GM23248 (cell line): ENCODE data around the gene FLT4. TPM values are rescaled to one million over a fixed set of nuclear protein-coding genes. Genes with fewer than 3 reads are reported as not detected.

ENCODE experiments used
- DNase-seq: peaks from one replicate; pipeline ENCODE4 v3.0.0-alpha.2; 2015
- H2AFZ ChIP-seq: fragments of 200-600 bp; sonication (generic); 2 replicates; pipeline ENCODE4 v1.6.1; 2016; ENCODE audit warnings: antibody characterized with exemption
- H3F3A ChIP-seq: fragments of 200-600 bp; sonication (generic); 2 replicates; pipeline ENCODE4 v1.6.1; 2016; ENCODE audit warnings: mild to moderate bottlenecking, antibody characterized with exemption, mixed run types; ENCODE audit not compliant: insufficient read depth
- H3K27ac ChIP-seq: fragments of 200-600 bp; sonication (generic); 2 replicates; pipeline ENCODE4 v1.5.1; 2016; ENCODE audit warnings: mild to moderate bottlenecking
- H3K27me3 ChIP-seq: fragments of 200-600 bp; sonication (generic); replicated peaks from 2 replicates; pipeline ENCODE4 v1.6.1; 2016; ENCODE audit warnings: mild to moderate bottlenecking; ENCODE audit not compliant: insufficient read depth
- H3K36me3 ChIP-seq: fragments of 200-600 bp; sonication (generic); 2 replicates; pipeline ENCODE4 v1.6.1; 2016; ENCODE audit warnings: low read depth, mild to moderate bottlenecking
- H3K4me1 ChIP-seq: fragments of 200-600 bp; sonication (generic); 2 replicates; pipeline ENCODE4 v1.6.1; 2016; ENCODE audit warnings: mild to moderate bottlenecking; ENCODE audit not compliant: insufficient read depth
- H3K4me2 ChIP-seq: fragments of 200-600 bp; sonication (generic); one replicate; pipeline ENCODE4 v1.6.1; 2016; ENCODE audit warnings: mild to moderate bottlenecking; ENCODE audit not compliant: unreplicated experiment
- H3K4me3 ChIP-seq: fragments of 200-600 bp; sonication (generic); 2 replicates; pipeline ENCODE4 v1.5.1; 2016; ENCODE audit warnings: mild to moderate bottlenecking
- H3K79me2 ChIP-seq: fragments of 200-600 bp; sonication (generic); 2 replicates; pipeline ENCODE4 v1.6.1; 2016; ENCODE audit warnings: mild to moderate bottlenecking; ENCODE audit not compliant: insufficient read depth
- H3K9ac ChIP-seq: fragments of 200-600 bp; sonication (generic); 2 replicates; pipeline ENCODE4 v1.6.1; 2016; ENCODE audit warnings: mild to moderate bottlenecking
- H3K9me2 ChIP-seq: fragments of 200-600 bp; sonication (generic); 2 replicates; pipeline ENCODE4 v1.6.1; 2016; ENCODE audit warnings: mixed run types, mild to moderate bottlenecking, moderate library complexity; ENCODE audit not compliant: insufficient read depth
- H3K9me3 ChIP-seq: fragments of 200-600 bp; sonication (generic); one replicate; pipeline ENCODE4 v1.6.1; 2017; ENCODE audit warnings: low read depth
- H4K20me1 ChIP-seq: fragments of 200-600 bp; sonication (generic); 2 replicates; pipeline ENCODE4 v1.6.0; 2016; ENCODE audit not compliant: insufficient read depth
- EZH2 ChIP-seq: fragments of 200-600 bp; sonication (generic); IDR thresholded peaks from 2 replicates; pipeline ENCODE4 v1.6.1; 2018; ENCODE audit warnings: antibody characterized with exemption, mild to moderate bottlenecking; ENCODE audit not compliant: insufficient read depth, poor library complexity, severe bottlenecking
- EZH2phosphoT487 ChIP-seq: fragments of 200-600 bp; sonication (generic); IDR thresholded peaks from 2 replicates; pipeline ENCODE4 v1.6.1; 2018; ENCODE audit warnings: antibody characterized with exemption, moderate library complexity, mild to moderate bottlenecking, low read depth; ENCODE audit not compliant: insufficient read depth
- WGBS, 2 experiments: methylation state at CpG; one replicate each; pipeline ENCODE4 v1.1.6; 2015 to 2017; ENCODE audit warnings: low lambda C conversion rate in 2 of 2, low coverage in 1 of 2; ENCODE audit errors: missing lambda C conversion rate in 2 of 2; 5-methylcytosine and 5-hydroxymethylcytosine counted together
- in situ Hi-C: fragments of 300-500 bp; cut with MboI; formaldehyde crosslinking; loops from 2 replicates; pipeline ENCODE4 v1.15.0; 2020
- polyA plus RNA-seq: library from polyadenylated mRNA; unstranded; fragments of >200 nt; fragmentation: Nextera tagmentation; extraction: Ambion mirVana; gene quantifications from 2 replicates; pipeline ENCODE4 v1.2.1, GENCODE V29; 2016
- total RNA-seq: library from RNA; depleted of rRNA; stranded (reverse); fragments of >200 nt; shearing (Covaris generic); gene quantifications from 2 replicates; pipeline ENCODE4 v1.2.3, GENCODE V29; 2014

FLT4 gene
- total and polyA plus RNA-seq, 2 experiments from 2014 or later: not detected

DNA sequence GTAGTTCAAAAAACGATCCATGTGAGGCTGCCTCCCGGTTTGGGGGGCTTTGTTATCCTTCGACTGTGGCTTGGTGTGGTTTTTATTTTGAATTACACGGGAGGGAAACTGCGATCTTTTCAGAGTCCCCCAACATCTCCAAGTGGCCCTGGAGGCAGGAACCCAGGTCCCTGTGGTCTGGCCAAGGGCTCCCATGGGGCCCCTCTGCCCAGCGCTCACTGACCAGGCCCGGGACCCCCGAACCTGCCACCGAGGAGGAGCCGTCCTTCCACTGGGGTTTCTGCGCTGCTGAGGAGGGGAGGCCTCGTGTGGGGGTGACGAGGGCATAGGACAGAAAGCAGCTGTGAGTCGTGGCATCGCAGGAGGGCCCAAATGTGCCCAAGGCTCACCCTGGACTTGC lies 40.0 kb downstream of the FLT4 start:
- in situ Hi-C loops: no loop called here
- H4K20me1 ChIP-seq: no peaks in the 10 kb centered on the region
- no peak overlapping the region for H2AFZ ChIP-seq
- no peak overlapping the region for H3K4me2 ChIP-seq
- no peak overlapping the region for H3K9ac ChIP-seq
- H3K9me3 ChIP-seq: no peaks in the 10 kb centered on the region
- no peaks in the 10 kb centered on the region for H3K36me3 ChIP-seq
- no peak for DNase-seq
- WGBS, 2 experiments: 61 to 63% methylated on average over 15 of the region's 15 CpGs
- H3K79me2 ChIP-seq: no peaks in the 10 kb centered on the region
- H3K4me1 ChIP-seq: no peaks in the 10 kb centered on the region
- no peak overlapping the region for H3K4me3 ChIP-seq
- H3F3A ChIP-seq: no peaks in the 10 kb centered on the region
- H3K27ac ChIP-seq: no peak overlapping the region
- no peak for TF ChIP-seq EZH2
- no peak for TF ChIP-seq EZH2phosphoT487
- H3K27me3 ChIP-seq: no peaks in the 10 kb centered on the region; the same call in 1 of the 2 replicates
- H3K9me2 ChIP-seq: no peaks in the 10 kb centered on the region

DNA sequence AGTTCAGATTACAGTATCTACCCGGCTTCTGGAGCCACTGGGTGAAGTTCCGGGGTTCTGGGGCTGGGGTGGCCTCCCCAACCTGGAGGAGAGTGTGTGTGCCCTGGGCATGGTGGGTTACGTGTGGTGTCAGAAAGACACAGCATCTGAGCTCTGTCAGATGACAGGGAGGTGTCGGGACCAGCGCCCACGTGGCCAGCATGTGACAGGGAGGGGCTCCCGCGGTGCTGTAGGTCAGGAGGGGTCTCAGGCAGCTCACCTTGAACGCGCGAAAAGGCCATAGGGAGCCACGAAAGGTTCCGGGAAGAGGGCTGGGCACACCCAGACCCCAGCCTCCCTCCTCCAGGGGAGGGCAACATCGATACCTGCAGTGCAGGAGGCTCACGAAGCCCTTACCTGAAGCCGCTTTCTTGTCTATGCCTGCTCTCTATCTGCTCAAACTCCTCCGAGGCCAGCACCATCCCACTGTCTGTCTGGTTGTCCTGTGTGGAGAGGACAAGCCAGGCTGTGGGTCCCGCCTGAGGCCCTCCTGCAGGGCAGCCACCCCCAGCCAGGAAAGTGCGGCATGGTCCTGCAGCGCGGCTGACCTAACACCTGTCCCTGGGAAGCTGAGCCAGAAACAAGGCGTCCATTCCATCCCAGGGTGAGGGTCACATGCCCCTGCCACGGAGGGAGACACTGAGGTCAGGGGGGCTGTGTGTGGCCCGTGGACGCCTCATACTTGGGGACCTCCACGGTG lies 40.7 kb downstream of the FLT4 start:
- no peak overlapping the region for H3K9ac ChIP-seq
- H3K4me2 ChIP-seq: no peak overlapping the region
- in situ Hi-C loops: no loop called here
- no peaks in the 10 kb centered on the region for H3F3A ChIP-seq
- no peaks in the 10 kb centered on the region for H3K4me1 ChIP-seq
- no peaks in the 10 kb centered on the region for H3K9me3 ChIP-seq
- WGBS, 2 experiments: 68 to 70% methylated on average over 26 of the region's 26 CpGs
- no peaks in the 10 kb centered on the region for H3K36me3 ChIP-seq
- H3K4me3 ChIP-seq: no peak overlapping the region
- no peaks in the 10 kb centered on the region for H4K20me1 ChIP-seq
- H2AFZ ChIP-seq: no peak overlapping the region
- no peaks in the 10 kb centered on the region for H3K79me2 ChIP-seq
- TF ChIP-seq EZH2phosphoT487 (no peak), EZH2 (no peak)
- no peaks in the 10 kb centered on the region; the same call in 1 of the 2 replicates for H3K27me3 ChIP-seq
- no peak for DNase-seq
- no peak overlapping the region for H3K27ac ChIP-seq
- H3K9me2 ChIP-seq: no peaks in the 10 kb centered on the region

- Histone ChIP-seq H3K9ac (no peak overlapping the region), H3K27ac (no peak overlapping the region), H3K4me1 (no peaks in the 10 kb centered on the region), H3K79me2 (no peaks in the 10 kb centered on the region), H3K27me3 (no peaks in the 10 kb centered on the region; the same call in 1 of the 2 replicates), H3K36me3 (no peaks in the 10 kb centered on the region), H2AFZ (no peak overlapping the region), H4K20me1 (no peaks in the 10 kb centered on the region), H3F3A (no peaks in the 10 kb centered on the region), H3K9me2 (no peaks in the 10 kb centered on the region), H3K4me2 (no peak overlapping the region), H3K4me3 (no peak overlapping the region), H3K9me3 (no peaks in the 10 kb centered on the region)
- no peak for TF ChIP-seq EZH2phosphoT487
- TF ChIP-seq EZH2: no peak
- in situ Hi-C loops: no loop called here
- WGBS, 2 experiments: 38 to 42% methylated on average over 18 of the region's 18 CpGs
- no peak for DNase-seq
These were observed 41.4 kb downstream of the FLT4 start for GRCh38 chr5:180607861-180608571.

DNA sequence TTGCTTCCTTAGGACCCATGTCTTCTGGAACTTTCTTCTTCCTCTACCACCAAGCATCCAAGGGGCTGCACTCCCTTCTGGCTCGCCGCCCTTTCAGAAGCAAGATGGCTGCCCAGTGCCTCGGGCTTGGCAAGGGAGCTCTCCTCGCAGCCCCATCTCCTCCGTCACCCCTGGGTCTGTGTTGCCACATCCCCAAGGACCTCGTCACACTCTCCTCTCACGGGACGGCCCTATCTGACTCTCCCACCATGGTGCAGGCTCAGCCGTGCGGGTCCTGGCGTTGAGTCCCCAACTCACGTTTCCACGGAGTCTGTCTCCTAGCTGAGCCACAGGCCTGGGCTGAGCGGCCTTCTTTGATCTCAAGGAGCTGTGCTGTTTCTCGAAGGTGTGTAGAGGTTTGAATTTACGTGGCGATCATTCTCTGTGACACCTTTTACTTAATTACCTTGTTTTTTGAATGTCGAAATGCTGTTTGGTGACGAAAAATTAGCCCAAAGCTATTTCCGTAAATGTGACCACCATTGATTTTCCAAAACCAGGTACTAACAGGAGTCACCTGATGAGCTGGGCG lies 43.1 kb downstream of the FLT4 start:
- Histone ChIP-seq H3K9me2 (no peaks in the 10 kb centered on the region), H3K9ac (no peak overlapping the region), H3K36me3 (no peaks in the 10 kb centered on the region), H3K4me3 (no peak overlapping the region), H2AFZ (no peak overlapping the region), H3K27ac (no peak overlapping the region), H3K9me3 (no peaks in the 10 kb centered on the region), H4K20me1 (no peaks in the 10 kb centered on the region), H3K79me2 (no peaks in the 10 kb centered on the region), H3K4me1 (no peaks in the 10 kb centered on the region), H3K27me3 (no peaks in the 10 kb centered on the region; the same call in 1 of the 2 replicates), H3F3A (no peaks in the 10 kb centered on the region), H3K4me2 (no peak overlapping the region)
- in situ Hi-C loops: no loop called here
- 50 to 58% methylated on average over 20 to 21 of the region's 21 CpGs for WGBS, 2 experiments
- no peak for DNase-seq
- TF ChIP-seq EZH2: no peak
- no peak for TF ChIP-seq EZH2phosphoT487
